HepG2 (cell line): ENCODE results near the gene LIMA1. TPM values are rescaled to one million over a fixed set of nuclear protein-coding genes. Genes with fewer than 3 reads are reported as not detected.

ENCODE experiments used
- ATAD3A ChIP-seq: sonication (generic); formaldehyde crosslinking; IDR thresholded peaks from 2 replicates; pipeline ENCODE4 v1.4.0; 2020; ENCODE audit warnings: missing genetic modification reagents
- CCAR2 ChIP-seq: fragments of 200-400 bp; formaldehyde crosslinking; optimal IDR thresholded peaks from 2 replicates; pipeline ENCODE3; 2018; ENCODE audit warnings: low read depth, mild to moderate bottlenecking, low read length, moderate library complexity
- CTCF ChIP-seq: sonication (generic); formaldehyde crosslinking; IDR thresholded peaks from 2 replicates; pipeline ENCODE4 v1.5.0; 2020; ENCODE audit warnings: mild to moderate bottlenecking, missing genetic modification reagents, moderate library complexity
- E2F1 ChIP-seq: sonication (generic); formaldehyde crosslinking; IDR thresholded peaks from 2 replicates; pipeline ENCODE4 v1.5.0; 2020; ENCODE audit warnings: missing genetic modification reagents
- HNRNPK ChIP-seq: fragments of 200-400 bp; formaldehyde crosslinking; IDR thresholded peaks from 2 replicates; pipeline ENCODE4 v1.6.1; 2018; ENCODE audit warnings: low read length, low read depth, moderate library complexity, mild to moderate bottlenecking; ENCODE audit not compliant: poor library complexity, severe bottlenecking
- MIER3 ChIP-seq: IDR thresholded peaks from 2 replicates; pipeline ENCODE4 v1.6.1; 2016; ENCODE audit warnings: missing compliant biosample characterization, borderline replicate concordance
- NFE2L1 ChIP-seq: sonication (generic); formaldehyde crosslinking; IDR thresholded peaks from 2 replicates; pipeline ENCODE4 v1.4.0; 2020; ENCODE audit warnings: missing genetic modification reagents, mild to moderate bottlenecking, borderline replicate concordance
- PLRG1 ChIP-seq: fragments of 450-650 bp; conservative IDR thresholded peaks from 2 replicates; pipeline ENCODE4 v1.6.1; 2016
- SMC3 ChIP-seq: IDR thresholded peaks from 2 replicates; pipeline ENCODE4 v1.6.1; 2011; ENCODE audit warnings: low read length, improper control_type of control experiment
- TGIF2 ChIP-seq: IDR thresholded peaks from 2 replicates; pipeline ENCODE4 v1.6.1; 2016; ENCODE audit warnings: control low read depth, missing compliant biosample characterization
- U2AF1 ChIP-seq: fragments of 200-400 bp; formaldehyde crosslinking; optimal IDR thresholded peaks from 2 replicates; pipeline ENCODE3; 2017; ENCODE audit warnings: mild to moderate bottlenecking, low read depth, low read length
- ZC3H4 ChIP-seq: sonication (generic); formaldehyde crosslinking; IDR thresholded peaks from 2 replicates; pipeline ENCODE4 v1.4.0; 2020; ENCODE audit warnings: missing genetic modification reagents, borderline replicate concordance
- ZKSCAN8 ChIP-seq: IDR thresholded peaks from 2 replicates; pipeline ENCODE4 v1.6.1; 2016; ENCODE audit warnings: borderline replicate concordance, missing genetic modification reagents, missing compliant biosample characterization
- ZNF224 ChIP-seq: sonication (generic); formaldehyde crosslinking; IDR thresholded peaks from 2 replicates; pipeline ENCODE4 v1.5.0; 2020; ENCODE audit warnings: mild to moderate bottlenecking, missing genetic modification reagents
- ZNF24 ChIP-seq: fragments of 450-650 bp; IDR thresholded peaks from 2 replicates; pipeline ENCODE4 v1.6.1; 2017; ENCODE audit warnings: antibody characterized with exemption, mild to moderate bottlenecking
- ZNF550 ChIP-seq: sonication (generic); formaldehyde crosslinking; IDR thresholded peaks from 2 replicates; pipeline ENCODE4 v1.4.0; 2020; ENCODE audit warnings: mild to moderate bottlenecking, missing genetic modification reagents, borderline replicate concordance
- ZNF552 ChIP-seq: sonication (generic); formaldehyde crosslinking; IDR thresholded peaks from 2 replicates; pipeline ENCODE4 v1.9.0; 2022; ENCODE audit warnings: missing genetic modification reagents, mild to moderate bottlenecking, borderline replicate concordance
- ZNF609 ChIP-seq: sonication (generic); formaldehyde crosslinking; IDR thresholded peaks from 2 replicates; pipeline ENCODE4 v1.4.0; 2020; ENCODE audit warnings: mild to moderate bottlenecking, missing genetic modification reagents, borderline replicate concordance
- ZZZ3 ChIP-seq: sonication (generic); formaldehyde crosslinking; IDR thresholded peaks from 2 replicates; pipeline ENCODE4 v1.4.0; 2020; ENCODE audit warnings: missing genetic modification reagents, mild to moderate bottlenecking, borderline replicate concordance
- polyA plus RNA-seq, 8 experiments: library from polyadenylated mRNA; depleted of rRNA in 3 of 8; stranded (reverse) in 7 of 8; unstranded in 1 of 8; fragments of >200 nt; fragmentation: Illumina TruSeq in 4 of 8; extraction: Trizol in 4 of 8; gene quantifications; 2 replicates each; pipeline versions ENCODE4 v1.2.1 to v1.2.3, GENCODE V29; 2011 to 2016; ENCODE audit warnings: low read depth in 4 of 8, missing spikeins in 1 of 8, mixed read lengths in 1 of 8; ENCODE audit not compliant: insufficient read depth in 1 of 8
- total RNA-seq, 5 experiments: library from RNA; depleted of rRNA; stranded (reverse); fragments of >200 nt; fragmentation: Illumina TruSeq; extraction: Trizol; gene quantifications; 2 replicates each; pipeline ENCODE4 v1.2.3, GENCODE V29; 2016; ENCODE audit warnings: low read depth in 1 of 5
- TF ChIP-seq, protein P1 (sequence below): sonication (generic); formaldehyde crosslinking; conservative IDR thresholded peaks from 2 replicates; pipeline ENCODE4 v1.4.0; 2020; ENCODE audit warnings: missing genetic modification reagents

LIMA1 gene
- total and polyA plus RNA-seq, 2 of the 13 experiments (the other 11 are each of a cell fraction or from before 2014, with no cell fraction given) = 13.0 to 19.8 TPM

- TF ChIP-seq HNRNPK = no peak
- no peak for TF ChIP-seq NFE2L1 (CRISPR knock-in tag)
- TF ChIP-seq ZNF24 = no peak
- 0 out of 2 replicates have a peak, but pooled peaks have one; percentile 21 for TF ChIP-seq ZNF609 (CRISPR knock-in tag)
- no peak for TF ChIP-seq ZKSCAN8 (CRISPR knock-in tag)
- TF ChIP-seq, protein P1, sequence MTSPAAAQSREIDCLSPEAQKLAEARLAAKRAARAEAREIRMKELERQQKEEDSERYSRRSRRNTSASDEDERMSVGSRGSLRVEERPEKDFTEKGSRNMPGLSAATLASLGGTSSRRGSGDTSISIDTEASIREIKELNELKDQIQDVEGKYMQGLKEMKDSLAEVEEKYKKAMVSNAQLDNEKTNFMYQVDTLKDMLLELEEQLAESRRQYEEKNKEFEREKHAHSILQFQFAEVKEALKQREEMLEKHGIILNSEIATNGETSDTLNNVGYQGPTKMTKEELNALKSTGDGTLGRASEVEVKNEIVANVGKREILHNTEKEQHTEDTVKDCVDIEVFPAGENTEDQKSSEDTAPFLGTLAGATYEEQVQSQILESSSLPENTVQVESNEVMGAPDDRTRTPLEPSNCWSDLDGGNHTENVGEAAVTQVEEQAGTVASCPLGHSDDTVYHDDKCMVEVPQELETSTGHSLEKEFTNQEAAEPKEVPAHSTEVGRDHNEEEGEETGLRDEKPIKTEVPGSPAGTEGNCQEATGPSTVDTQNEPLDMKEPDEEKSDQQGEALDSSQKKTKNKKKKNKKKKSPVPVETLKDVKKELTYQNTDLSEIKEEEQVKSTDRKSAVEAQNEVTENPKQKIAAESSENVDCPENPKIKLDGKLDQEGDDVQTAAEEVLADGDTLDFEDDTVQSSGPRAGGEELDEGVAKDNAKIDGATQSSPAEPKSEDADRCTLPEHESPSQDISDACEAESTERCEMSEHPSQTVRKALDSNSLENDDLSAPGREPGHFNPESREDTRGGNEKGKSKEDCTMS (CRISPR knock-in tag) = no peak
- no peak for TF ChIP-seq ATAD3A (CRISPR knock-in tag)
- peak; percentile 14; the same call in 1 of the 2 replicates for TF ChIP-seq CTCF (CRISPR knock-in tag)
- TF ChIP-seq CCAR2 = no peak
- TF ChIP-seq TGIF2 (CRISPR knock-in tag) = no peak
- TF ChIP-seq ZNF552 (CRISPR knock-in tag) = peak; percentile 27; the same call in 1 of the 2 replicates
- TF ChIP-seq ZC3H4 (CRISPR knock-in tag) = no peak
- 0 out of 2 replicates have a peak, but pooled peaks have one; percentile 13 for TF ChIP-seq E2F1 (CRISPR knock-in tag)
- no peak for TF ChIP-seq ZNF224 (CRISPR knock-in tag)
- no peak for TF ChIP-seq ZZZ3 (CRISPR knock-in tag)
- TF ChIP-seq SMC3 = no peak
- no peak for TF ChIP-seq ZNF550 (CRISPR knock-in tag)
- no peak for TF ChIP-seq MIER3 (CRISPR knock-in tag)
- no peak for TF ChIP-seq U2AF1
- TF ChIP-seq PLRG1 = no peak
Measured at GRCh38 chr12:50283229-50283923, at the start of gene LIMA1 (continued).
